ENCODE results near the gene CYP4F22.
"Not testable (repeated sequence)": the region's sequence is repeated elsewhere in the genome, so short reads cannot be mapped to it uniquely, and the experiment has no call there.

The CYP4F22 gene

DNA sequence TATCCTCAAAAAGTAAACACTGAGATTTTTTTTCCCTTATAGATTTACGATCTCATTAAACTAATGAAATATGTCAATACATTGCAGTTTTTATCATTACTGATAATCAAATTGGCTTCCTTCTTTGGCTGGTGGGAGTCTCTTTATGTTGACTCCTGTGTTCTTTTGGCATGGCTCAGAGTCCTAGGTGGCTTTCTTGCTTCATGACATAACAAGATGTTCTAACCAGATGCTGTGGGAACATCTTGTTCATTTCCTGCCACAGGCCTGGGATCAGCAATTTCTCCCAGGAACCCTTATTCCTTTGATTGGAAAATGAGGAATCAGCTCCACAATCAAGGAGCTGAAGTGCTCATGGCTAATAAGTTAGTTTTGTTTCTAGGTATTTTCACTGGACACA lies 13.2 kb upstream of the CYP4F22 start:
- DNase-seq (ENCODE audit: low read depth) = no peak

DNA sequence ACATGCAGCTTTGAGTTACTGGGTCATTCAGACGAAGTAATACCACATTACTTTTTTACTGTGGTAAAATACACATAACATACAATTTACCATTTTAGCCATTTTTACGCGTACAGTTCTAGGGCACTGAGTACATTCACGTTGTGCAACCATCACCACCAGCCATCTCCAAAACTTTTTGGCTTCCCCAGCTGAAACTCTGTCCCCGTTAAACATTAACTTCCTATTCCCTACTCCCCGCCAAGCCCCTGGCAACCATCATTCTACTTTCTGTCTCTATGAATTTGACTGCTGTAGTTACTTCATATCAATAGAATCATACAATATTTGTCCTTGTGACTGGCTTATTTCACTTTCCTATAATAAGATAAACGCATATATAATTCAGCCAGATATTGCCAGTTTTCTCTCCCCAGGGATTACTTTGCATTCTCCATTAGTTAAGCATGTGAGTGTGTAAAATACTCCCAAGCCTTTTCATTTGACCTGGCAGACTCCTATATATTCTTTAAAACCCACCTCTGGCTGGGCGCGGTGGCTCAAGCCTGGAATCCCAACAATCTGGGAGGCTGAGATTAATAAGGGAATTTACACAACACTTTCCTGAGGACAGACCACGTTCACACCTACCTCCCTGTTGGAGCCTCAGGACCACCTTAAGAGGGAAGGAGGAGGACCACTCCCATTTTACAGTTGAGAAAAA lies 10.0 kb upstream of the CYP4F22 start:
- DNase-seq (ENCODE audit: low read depth) = no peak

DNA sequence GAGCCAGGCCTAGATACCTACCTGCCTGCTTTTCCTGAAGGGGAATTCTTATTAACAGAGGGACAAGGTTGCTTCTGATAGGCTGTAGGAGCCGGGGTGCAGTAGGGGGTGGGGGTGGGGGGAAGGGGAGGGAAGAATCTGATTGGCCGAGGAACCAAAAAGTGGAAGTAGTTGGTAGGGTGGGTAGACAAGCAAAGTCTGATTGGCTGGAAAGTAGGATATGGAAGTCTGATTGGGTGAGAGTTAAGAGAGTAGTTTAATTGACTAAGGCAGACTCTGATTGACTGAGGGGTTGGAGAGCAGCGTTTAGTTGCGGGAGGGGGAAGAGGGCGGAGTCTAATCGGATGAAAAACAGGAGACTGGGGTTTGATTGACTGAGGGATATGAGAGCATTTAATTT lies 9.4 kb upstream of the CYP4F22 start:
- no peak for DNase-seq (ENCODE audit: low read depth)

DNA sequence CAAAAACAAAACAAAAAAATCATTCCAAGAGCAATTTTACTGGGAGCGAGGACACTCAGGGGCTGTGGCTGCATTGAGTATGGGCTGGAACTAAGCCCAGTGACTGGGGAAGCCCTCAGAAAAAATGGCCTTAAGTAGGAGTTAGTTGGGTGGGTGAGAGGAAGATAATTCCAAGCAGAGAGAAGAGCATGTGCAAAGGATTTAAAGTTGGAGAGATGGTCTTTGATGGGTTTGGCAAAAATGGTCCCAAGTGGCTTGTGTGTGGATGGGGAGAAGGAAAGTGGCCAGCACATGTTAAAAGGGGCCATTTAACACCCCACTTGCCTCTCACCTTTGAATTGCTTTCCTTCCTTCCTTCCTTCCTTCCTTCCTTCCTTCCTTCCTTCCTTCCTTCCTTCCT lies 6.7 kb upstream of the CYP4F22 start:
- no peak for DNase-seq (ENCODE audit: low read depth)

DNA sequence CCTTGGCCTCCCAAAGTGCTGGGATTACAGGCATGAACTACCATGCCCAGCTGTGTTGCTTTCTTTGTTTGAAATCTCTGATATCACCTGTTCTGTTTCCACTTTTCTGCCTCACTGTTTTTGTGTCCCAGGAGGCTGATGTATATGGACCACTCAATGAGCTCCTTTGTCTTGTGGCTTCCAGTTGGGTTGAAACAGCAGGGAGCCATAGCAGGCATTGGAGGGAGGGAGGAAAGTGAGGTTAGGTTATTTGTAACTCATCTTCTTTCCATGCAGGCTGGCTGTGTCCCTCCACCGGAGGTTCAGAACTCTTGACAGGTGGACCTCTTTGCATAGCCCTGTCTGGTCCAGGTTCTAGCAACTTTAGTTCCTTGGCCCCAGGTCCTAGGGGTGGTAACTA lies 6.1 kb upstream of the CYP4F22 start:
- DNase-seq (ENCODE audit: low read depth) = no peak

DNA sequence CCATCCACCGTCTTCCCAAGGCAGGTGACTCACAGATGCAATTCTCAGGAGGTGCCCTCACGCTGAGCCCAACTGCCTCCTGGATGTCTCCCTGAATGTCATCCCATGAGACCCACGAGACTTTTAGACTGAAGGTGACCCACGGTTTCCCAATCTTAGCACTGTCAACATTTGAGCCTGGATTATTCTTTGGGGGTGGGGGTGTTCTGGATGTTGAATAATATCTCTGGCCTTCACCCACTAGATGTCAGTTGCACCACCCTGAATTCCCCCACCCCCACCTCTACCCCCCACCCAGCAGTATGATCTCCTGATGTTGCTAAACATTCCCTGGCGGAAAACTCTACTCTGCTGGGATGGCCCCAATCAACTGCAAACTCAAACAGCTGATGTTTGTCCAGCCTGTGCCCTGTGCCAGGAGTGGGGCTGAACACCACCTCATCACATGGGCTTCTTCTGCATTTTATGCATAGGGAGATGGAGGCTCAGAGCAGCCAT lies 2.2 kb upstream of the CYP4F22 start:
- no peak for DNase-seq (ENCODE audit: low read depth)

DNA sequence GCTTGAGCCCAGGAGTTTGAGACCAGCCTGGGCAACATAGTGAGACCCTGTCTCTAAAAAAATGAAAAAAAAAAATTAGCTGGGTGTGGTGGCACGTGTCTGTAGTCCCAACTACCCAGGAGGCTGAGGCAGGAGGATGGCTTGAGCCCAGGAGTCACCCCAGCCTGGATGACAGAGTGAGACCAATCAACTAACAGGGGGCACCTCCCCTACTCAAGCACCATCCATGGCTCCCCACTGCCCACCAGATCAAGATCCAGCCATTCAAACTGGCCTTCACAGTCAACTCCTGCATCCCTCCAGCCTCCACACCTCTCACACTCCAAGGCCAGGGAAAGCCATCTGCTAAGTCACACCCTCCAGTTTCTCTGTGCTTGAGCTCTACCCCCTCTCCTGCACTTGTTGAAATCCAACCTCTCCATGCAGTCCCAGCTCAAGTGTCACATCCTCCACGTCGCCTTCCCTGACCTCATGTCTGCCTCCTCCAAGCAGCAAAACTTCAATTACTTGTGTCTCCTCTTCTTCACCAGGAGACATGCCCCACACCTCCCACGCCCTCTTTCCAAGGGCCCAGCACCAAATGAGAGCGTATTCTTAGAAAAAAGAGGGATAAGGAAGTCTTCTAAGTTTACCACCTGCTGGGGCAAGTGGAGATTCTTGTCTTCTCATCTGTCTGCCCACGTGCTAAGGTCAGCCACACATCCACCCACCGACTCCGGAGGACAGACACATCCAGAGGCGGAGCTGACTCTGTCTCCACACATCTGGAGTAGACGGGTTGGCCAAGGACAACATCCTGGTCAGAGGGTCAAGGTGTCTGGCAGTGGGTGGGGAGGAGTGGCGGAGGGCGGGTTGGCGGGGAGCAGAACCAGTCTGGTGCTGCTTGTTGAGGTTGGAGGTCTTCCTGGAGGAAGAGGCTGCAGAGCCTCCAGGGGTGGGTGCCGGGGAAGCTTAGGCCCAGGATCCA lies 974 bp upstream of the CYP4F22 start:
- no peak for DNase-seq (ENCODE audit: low read depth)

DNA sequence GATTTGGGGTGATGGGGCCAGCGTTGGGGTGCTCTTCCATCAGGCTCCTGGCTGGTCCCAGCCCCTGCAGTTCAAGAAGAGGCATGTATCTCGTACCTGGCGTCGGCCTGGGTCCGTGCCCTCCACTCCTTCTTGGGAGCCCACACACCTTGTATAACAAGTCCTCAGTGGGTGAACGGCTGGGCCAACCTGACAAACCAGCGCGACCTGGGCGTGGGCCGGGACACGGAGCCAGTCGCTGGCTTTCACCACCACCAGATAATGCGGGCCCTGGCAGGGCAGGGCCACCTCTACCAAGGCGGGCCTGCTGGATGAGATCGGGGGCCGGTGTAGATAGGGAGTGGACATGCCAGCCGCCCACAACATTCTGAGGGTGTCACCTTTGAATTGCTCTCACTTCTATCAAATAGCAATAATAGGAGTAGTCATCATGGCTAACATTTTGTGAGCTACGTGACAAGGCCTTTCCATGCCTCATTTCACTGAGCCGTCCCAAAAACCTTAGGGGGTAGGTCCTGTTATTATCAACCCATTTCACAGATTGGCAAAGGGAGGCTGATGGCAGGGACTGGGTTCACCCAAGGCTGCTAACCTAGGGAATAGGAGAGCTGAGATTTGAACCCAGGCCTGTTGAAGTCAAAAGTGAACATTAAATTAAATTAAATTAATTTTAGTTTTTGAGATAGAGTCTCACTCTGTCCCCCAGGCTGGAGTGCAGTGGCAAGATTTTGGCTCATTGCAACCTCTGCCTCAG lies 3.5 kb downstream of the CYP4F22 start:
- no peak for DNase-seq (ENCODE audit: low read depth)

DNA sequence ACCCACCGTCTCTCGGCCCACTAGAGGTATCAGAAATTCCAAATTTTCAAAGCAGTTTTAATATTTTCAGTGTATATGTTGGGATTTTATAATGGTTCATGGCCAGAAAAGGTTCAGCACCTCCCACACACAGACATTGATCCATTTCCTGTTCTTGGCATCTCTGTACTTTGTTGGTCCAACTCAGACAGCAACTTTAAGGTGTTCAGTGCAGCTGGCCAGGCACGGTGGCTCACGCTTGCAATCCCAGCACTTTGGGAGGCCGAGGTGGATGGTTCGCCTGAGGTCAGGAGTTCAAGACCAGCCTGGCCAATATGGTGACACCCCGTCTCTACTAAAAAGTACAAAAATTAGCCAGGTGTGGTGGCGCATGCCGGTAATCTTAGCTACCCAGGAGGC lies 6.9 kb downstream of the CYP4F22 start:
- DNase-seq (ENCODE audit: low read depth) = not testable (repeated sequence)

DNA sequence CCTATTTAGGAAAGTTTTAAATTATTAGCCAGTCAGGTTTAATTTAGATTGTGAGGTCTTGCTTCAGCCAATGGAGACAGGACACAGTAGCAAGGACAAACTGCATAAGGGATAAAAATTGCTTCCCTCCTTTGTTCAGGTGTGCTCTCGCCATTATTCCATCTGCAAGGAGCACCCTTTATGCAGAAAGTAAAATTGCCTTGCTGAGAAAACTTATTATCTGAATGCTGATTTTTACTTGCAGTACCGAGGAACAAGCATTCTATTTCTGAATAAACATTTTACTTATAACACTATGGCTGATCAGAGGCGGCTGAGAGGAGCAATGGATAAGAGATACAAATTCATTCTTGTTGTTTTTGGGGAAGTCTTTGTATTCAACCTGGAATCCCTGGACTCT lies 8.0 kb downstream of the CYP4F22 start:
- DNase-seq (ENCODE audit: low read depth) = no peak

DNA sequence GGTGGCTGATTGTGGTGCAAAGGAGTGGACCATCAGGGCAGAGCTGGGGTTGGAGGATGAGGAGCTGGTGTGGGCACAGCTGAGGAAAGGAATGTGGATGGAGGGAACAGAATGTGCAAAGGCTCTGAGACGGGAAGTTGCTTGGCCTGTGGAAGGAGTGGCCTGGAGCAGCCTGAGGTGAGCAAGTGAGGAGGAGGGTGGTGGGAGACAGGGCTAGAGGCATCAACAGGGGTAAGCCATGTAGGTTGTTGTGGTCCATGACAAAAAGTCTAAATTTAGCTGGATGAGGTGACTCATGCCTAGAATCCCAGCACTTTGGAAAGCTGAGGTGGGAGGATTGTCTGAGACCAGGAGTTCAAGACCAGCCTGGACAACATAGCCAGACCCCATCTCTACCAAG lies 9.5 kb downstream of the CYP4F22 start:
- DNase-seq (ENCODE audit: low read depth) = no peak

DNA sequence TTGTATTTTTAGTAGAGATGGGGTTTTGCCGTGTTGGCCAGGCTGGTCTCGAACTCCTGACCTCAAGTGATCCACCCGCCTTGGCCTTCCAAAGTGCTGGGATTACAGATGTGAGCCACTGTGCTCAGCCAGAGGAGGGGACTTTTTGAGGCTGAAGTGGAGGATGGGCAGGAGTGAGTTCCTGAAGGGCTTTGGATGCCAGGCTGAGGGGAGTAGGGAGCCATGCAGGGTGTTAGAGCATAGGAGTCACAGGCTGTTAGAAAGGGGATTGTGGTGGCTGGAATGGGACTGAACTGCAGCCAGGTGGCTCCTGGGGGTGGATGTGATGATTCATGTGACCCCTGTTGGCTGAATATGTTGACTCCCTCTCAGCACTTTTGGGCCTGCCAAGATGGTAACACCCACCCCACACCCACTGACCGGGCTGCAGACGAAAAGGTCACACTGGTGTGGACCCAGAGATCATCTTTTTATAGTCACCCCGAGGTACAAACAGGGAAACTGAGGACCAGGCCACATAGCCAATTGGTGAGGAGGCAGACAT lies 11.2 kb downstream of the CYP4F22 start:
- no peak for DNase-seq (ENCODE audit: low read depth)

DNA sequence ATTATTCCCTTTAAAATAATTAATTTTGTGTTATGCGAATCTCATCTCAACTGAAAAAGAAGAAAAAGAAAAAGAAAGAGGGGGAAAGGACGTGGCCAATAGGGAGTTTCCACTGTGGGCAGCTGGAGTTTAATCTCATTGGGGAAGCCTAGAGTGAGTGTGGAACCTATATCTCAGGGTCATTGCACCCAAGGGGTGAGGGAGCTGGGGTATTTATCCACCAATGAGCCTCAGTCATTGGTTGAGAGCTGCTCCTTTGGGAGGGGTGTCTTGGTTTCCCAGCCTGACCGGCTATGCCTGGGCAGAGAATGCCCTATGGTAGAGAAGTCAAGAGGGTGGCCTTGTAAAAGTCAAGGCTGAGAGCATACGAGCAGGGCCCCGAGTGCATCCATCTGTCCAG lies 16.5 kb downstream of the CYP4F22 start:
- DNase-seq (ENCODE audit: low read depth) = no peak

DNA sequence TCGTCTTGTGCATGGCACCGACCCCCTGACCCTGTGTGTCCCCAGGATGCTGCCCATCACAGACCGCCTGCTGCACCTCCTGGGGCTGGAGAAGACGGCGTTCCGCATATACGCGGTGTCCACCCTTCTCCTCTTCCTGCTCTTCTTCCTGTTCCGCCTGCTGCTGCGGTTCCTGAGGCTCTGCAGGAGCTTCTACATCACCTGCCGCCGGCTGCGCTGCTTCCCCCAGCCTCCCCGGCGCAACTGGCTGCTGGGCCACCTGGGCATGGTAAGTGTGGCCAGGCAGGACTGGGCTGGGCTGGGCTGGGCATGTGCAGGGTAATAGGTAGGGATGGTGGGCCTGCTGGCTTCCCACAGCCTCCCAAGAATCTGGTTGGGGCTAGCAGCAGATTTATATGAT lies 17.0 kb downstream of the CYP4F22 start:
- no peak for DNase-seq (ENCODE audit: low read depth)

DNA sequence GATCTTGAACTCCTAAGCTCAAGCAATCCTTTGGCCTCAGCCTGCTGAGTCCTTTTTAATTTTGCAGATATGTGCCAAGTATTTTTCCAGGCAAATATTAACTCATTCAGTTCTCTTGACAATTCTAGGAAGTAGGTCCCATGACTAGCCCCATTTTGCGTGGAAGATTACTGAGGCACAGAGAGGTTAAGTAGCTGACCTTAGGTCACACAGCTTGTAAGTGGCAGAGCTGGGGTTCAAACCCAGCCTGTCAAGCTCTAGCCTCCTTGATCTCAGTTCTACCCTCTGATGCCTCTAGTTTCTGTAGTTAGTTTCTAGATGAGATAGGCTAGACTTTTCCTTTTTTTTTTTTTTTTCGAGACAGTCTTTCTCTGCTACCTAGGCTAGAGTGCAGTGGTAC lies 18.1 kb downstream of the CYP4F22 start:
- DNase-seq (ENCODE audit: low read depth) = no peak

DNA sequence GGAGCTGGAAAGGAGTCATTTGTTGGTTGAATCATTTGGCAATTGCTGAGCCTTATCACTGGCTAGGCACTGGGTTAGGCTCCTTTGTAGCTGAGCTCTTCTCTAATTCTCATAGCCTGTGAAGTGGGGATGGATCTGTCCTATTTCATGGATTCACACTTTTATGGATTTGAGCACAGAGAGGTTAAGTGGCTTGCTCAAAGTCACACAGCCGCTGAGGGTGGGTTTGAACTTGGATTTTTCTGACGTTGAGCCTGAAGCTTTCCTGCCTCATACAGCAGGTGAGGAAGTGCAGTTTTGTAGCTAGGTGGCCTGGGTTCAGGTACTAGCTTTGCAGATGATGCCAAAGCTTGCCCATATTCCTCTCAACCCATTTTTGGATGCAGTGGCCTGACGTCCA lies 19.4 kb downstream of the CYP4F22 start:
- DNase-seq (ENCODE audit: low read depth) = no peak

DNA sequence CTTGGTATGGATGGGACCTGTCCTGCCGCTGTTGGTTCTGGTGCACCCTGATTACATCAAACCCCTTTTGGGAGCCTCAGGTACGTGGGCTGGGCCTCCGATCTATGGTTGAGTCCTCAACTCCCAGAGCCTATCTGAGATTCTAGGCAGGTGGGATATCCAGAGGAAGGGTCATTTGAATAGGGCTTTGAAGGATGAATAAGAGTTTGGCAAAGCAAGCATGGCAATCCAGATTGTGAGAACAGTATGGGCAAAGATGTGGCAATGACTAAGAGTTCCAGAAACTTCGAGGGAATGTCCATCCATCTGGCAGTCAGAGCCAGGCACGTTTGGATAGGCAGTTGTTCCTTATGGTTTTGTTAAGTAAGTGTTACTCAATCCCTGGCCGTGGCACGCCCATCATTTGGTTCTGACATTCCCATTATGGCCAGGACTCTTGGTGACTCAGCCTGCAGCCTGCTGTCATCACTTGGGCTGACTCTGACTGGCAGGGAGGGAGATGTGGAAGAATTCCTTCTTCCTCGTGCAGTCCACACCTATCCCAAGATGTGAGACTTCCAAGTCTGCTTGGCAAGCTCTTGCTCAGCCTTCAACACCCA lies 21.5 kb downstream of the CYP4F22 start:
- no peak for DNase-seq (ENCODE audit: low read depth)

DNA sequence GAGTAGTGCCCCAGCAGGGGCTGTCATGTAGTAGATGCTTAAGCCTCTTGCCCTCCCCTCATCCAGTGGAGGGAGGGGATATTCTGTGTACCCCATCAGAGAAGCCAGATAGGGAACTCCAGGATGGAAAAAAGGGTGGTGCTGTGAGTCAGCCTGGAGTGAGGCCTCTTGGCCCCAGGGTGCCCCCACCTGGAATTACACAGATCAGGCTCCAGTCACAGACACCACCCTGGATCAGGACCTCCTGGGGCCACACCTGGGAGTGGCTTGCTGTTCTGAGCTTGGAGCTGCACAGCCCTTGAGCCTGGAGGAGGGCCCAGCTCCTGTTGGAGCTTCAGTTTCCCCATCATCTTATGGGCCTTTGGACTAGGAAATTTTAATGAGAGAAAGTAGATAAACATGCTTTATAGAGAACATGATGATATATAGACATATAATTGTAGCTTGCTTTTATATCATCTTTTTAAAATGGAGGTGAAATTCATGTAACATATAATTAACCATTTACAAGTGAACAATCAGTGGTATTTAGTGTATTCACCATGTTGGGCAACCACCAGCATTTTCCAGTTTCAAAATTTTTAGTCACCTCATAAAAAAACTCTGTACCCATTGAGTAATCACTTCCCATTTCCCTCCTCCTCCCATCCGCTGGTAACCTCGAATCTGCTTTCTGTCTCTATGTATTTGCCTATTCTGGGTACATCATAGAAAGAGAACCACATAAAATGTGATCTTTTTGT lies 24.6 kb downstream of the CYP4F22 start:
- no peak for DNase-seq (ENCODE audit: low read depth)

DNA sequence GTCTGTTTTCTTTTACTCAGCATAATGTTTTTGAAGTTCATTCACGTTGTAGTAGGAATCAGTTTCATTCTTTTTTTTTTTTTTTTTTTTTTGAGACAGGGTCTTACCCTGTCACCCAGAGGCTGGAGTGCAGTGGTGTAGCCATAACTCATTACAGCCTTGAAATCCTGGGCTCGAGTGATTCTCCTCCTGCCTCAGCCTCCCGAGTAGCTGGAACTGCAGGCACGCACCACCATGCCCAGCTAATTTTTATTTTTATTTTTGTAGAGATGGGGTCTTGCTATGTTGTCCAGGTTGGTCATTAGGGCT lies 25.2 kb downstream of the CYP4F22 start:
- DNase-seq (ENCODE audit: low read depth) = not testable (repeated sequence)

DNA sequence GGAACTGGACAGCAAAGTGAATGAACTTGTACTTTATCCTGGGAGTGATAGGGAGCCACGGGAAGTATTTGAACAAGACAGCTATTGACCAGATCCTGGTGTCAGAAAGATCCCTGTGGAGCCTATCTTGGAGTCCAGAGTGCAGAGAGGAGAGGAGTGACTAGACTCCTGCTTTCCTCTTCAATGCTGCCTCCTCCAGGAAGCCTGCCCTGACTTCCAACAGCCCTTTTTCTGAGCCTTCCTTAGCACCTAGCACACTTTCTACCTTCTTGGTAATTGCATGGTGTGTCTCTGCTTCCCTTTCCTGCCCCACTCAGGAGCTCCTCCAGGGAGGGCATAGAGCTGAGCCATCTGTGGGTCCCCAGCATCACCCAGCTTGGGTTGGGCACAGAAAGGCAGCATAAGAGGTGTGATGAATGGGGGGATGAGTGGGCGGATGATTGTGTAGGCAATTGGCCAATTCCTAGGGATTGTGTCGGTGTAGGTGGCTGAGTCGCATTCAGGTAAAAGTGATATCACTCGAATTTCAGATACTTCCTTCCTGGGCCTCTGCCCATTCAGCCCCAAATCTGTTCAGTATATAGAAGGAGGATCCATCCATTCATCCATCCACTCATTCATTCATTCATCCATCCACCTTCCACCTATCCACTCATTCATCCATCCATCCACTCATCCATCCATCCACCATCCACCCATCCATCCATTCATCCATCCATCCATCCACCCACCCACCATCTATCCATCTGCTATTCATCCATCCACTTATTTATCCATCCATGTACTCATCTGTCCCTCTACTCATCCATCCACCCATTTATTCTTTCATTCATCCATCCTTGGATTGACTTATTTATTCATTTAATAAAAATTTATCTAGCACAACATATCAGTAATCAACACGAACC lies 26.9 kb downstream of the CYP4F22 start:
- no peak for DNase-seq (ENCODE audit: low read depth)

All from HS-27A (cell line).